SU-DHL-6 (cell line): ENCODE results near the gene CEP44.

Experiments
- CTCF ChIP-seq: fragments of 200-600 bp; sonication (generic); IDR thresholded peaks from one replicate; pipeline ENCODE4 v1.5.1; 2017; ENCODE audit warnings: antibody characterized with exemption, mild to moderate bottlenecking, low read length, moderate library complexity; ENCODE audit not compliant: insufficient read depth, poor library complexity, severe bottlenecking
- EZH2phosphoT487 ChIP-seq: fragments of 200-600 bp; sonication (generic), shearing (Covaris generic); conservative IDR thresholded peaks from 2 replicates; pipeline ENCODE4 v1.6.1; 2018; ENCODE audit warnings: mild to moderate bottlenecking, antibody characterized with exemption, low read length, moderate library complexity, mixed read lengths

- TF ChIP-seq CTCF (no peak), EZH2phosphoT487 (no peak)
These were observed 29.3 kb downstream of the CEP44 start for GRCh38 chr4:174312993-174313392.
